GM18909 (cell line): Measurements from ENCODE around the gene EPC1.
A peak's percentile ranks its signal among the peaks of the same experiment; 100 is the strongest.
"Not testable (repeated sequence)": the region's sequence is repeated elsewhere in the genome, so short reads cannot be mapped to it uniquely, and the experiment has no call there.

Experiments used
- ATAC-seq: cut with Tn5 transposase; IDR thresholded peaks from one replicate; pipeline ENCODE4 v1.9.1; 2021; ENCODE audit warnings: mild to moderate bottlenecking; ENCODE audit not compliant: unreplicated experiment, poor library complexity

The EPC1 gene

DNA sequence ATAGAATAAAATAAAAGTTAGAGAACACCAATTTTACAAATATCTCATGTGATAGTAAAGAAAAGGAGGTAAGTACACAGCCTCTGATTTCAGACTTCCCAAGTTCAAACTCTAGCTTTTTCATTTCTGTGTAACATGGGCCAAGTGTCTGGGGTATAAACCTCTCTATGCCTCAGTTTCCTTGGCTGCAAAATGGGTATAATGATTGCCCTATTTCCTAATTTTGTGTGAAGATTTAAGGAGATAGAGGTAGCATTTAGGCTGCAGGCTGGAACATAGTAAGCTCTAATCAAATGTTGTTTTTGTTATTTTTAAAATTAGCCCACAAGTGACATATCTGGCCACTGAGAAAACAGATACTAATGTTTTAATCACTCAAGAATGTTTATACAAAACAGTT lies 26.1 kb upstream of the EPC1 start:
- ATAC-seq: no peak

DNA sequence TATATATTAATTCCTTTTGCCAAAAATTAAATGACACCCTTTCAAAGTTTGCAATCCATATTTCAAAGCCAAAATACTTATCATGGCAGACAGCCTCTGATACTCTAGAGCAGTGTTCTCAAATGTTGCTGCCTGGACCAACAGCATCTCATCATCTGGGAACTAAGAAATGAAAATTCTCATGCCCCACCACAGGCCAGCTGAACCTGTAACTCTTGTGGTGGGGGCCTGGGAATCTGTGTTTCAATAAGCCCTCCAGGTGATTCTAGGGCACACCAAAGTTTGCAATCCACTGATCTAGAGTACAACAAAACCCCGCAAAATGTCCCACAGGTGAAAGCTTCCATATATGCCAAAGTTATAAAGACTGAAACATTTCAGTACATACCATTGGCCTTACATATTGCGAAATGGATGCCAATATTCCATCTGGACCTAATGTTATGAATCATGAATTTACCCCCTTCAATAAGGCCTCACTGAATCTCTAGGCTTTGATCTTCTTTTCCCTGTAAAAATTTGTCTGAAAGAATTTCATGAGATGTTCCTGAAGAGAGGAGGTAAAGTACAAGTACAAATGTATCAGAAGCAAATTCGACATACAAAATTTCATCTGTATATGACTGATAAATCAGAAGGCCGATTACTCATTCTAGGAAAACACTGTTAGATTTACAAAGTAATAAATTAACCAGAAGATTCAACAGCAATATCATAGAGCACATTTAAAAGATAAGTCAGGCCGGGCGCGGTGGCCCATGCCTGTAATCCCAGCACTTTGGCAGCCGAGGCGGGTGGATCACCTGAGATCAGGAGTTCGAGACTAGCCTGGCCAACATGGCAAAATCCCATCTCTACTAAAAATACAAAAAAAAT lies 25.3 kb upstream of the EPC1 start:
- peak; percentile 33 for ATAC-seq

DNA sequence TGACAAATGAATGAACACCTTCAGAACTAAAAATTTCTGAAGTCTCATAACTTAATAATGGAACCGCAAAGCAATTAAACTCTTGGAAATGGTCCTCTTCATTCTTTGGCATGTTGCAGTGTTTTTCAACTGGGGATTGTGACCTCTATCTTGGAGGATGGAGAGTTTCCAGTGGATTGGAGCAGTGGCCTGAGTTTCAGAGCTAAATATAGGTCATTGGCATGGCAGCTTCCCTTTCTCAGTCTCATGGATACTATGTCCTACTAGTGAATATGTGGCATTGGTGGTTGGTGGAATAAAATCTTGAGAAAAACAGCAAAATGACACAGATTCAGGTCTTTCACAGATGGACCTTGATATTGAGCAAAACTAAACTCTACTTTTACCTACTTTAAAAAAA lies 24.1 kb upstream of the EPC1 start:
- no peak for ATAC-seq

DNA sequence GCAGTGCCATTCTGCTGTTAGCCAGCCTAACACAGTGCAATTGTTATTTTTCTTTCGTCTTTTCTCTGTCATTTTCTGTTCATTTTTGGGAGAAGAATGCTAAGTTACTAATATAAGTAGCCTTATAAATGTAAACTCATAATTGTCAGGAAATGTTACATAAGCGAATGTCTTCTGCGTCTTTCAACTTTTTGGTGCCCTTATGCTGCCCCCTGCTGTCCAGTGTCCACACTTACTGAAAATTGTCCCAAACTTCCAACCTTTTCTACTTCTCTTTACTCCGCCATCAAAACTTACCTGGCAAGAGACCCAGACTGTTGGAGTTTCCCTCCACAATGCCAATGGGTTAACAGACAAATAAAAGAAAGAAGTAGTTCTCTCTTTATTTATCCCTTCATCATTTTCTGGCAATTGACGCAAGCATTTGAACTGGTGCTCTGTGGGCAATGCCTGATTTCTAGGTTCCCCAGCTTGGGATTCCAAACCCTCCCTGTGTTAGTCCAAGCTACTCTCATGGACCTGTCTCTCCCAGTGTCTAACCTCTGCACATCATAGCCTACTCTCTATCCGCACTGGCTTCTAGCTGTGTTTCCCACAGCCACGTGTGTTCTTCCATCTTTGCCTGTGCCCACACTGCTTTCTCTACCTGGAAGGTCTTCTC lies 21.0 kb upstream of the EPC1 start:
- ATAC-seq: peak; percentile 54

DNA sequence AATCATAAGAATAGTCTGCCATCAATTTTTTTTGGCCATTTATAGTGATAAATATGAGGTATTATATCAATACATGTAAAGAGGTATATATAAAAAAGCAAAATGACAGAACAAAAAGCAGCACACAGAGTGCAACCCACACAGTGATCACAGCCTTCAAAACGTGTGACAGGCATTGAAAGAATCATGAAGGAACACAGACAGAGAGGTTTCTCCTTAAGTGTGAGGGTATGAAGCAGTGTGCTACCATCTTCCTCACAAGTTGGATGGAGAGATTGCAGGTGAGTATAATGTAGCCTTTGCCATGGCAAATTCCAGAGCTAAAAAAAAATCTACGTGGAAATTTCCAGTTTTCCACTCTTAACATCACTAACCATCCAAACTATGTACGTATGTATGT lies 19.6 kb upstream of the EPC1 start:
- ATAC-seq: no peak

DNA sequence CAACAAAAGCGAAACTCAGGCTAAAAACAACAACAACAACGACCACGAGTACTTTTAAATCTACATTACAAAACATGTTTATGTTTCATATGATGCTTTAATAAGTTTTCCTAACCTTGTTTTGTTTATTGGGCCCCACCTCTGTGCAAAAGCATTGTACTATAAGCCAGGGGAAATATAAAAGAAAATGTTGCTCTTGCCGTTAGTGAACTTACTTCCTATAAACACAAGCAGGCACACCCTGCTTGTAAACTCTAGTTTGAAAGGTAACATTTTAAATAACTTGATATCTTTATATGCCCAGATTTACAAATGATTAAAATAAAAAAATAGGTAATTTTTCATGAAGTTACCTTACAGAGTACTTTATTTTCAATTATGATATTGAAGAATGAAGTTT lies 19.2 kb upstream of the EPC1 start:
- ATAC-seq: no peak

DNA sequence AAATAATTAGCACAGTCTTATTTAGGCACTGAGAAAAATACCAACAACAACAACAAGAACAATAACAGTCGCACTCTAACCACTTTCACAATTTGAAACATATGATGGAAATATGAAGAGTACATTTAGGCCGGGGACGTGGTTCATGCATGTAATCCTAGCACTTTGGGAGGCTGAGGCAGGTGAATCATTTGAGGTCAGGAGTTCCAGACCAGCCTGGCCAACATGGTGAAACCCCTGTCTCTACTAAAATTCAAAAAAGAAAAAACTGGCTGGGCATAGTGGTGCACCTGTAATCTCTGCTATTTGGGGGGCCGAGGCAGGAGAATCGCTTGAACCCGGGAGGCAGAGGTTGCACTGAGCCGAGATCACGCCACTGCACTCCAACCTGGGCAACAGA lies 18.4 kb upstream of the EPC1 start:
- ATAC-seq: not testable (repeated sequence)

DNA sequence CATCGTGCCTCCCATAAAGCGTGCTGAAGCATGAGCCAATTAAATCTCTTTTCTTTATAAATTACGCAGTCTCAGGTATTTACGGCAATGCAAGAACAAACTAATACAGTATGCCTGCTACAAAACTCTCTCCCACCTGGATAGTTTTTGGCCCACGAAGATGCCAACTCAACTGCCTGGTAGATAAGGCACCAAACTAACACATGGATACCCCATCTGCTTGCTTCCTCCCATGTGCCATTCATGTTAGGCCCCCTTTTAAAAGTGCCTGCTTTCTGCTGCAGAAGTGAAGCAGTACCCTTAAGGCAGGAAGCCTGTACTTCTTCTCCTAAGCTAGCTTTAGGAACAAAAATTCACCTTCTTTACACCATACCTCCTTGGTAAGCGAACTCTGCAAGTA lies 15.6 kb upstream of the EPC1 start:
- no peak for ATAC-seq

DNA sequence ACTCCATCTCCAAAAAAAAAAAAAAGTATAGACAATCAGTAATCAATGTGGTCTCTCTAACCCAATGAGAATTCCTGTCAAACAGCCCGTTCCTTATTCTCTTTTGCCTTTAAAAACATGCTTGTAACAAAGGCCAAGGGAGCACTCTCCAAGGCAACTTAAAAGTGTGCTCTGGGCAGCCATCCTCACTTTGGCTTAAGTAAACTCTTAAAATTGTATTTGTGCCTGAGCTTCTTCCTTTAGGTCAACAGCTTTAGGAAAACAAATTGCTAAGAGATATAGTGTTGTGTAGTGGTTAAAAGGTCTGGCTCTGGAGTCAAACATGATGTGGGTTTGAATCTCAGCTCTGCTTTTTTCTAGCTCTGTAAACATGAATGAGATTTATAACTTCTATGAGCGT lies 13.9 kb upstream of the EPC1 start:
- no peak for ATAC-seq

DNA sequence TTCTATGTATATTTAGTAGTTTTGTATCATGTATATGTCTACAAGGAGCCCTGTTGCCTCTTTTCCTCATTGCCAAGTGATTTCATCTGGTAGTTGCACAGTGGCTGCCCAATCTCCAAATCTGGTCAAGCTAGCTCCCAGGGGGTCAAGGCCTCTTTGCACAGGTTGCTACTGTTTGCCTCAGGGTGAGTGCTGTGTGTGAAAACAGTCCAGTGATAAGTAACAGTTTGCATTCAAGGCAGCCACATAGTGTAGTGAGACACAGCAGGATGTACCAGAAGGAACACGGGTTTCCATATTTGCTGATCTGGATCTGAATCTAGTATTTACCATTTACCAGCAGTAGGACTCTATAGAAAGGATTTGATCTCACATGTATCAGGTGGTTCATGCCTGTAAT lies 13.3 kb upstream of the EPC1 start:
- no peak for ATAC-seq

DNA sequence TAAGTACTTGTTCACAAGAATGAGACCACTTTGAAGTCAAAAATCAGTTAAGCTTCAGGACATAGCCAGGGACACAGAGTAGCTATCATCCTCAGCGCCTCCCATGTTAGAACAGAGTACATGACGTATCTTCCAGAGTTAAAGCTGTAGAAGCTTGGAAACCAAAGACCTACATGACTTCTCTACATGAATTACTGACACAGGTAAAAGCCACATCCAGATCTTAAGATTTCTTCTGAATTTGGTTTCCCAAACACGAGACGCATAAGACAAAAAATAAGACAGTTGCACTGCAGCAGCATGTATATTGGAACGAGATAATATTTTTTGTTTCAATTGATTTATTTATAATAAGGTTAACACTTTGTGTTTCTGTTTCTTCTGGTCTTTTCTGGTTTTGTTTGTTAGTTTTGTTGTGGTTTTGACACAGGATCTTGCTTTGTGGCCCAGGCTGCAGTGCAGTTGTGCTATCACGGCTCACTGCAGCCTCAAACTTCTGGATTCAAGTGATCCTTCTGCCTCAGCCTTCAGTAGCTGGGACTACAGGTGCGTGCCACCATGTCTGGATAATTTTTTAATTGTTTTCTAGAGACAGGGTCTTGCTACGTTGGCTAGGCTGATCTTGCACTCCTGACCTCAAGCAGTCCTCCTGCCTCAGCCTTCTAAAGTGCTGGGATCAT lies 10.2 kb upstream of the EPC1 start:
- no peak for ATAC-seq

DNA sequence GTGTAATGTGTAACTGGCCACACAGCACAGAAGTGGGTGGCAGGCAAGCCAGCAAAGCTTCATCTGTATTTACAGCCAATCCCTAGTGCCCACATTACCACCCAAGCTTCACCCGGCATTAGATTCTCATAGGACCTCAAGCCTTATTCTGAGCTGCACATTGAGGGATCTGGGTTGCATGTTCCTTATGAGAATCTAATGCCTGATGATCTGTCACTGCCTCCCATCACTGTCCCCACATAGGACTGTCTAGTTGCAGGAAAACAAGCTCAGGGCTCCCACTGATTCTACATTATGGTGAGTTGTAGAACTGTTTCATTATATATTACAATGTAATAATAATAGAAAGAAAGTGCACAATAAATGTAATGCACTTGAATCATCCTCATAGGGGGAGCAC lies 7.7 kb upstream of the EPC1 start:
- not testable (repeated sequence) for ATAC-seq

DNA sequence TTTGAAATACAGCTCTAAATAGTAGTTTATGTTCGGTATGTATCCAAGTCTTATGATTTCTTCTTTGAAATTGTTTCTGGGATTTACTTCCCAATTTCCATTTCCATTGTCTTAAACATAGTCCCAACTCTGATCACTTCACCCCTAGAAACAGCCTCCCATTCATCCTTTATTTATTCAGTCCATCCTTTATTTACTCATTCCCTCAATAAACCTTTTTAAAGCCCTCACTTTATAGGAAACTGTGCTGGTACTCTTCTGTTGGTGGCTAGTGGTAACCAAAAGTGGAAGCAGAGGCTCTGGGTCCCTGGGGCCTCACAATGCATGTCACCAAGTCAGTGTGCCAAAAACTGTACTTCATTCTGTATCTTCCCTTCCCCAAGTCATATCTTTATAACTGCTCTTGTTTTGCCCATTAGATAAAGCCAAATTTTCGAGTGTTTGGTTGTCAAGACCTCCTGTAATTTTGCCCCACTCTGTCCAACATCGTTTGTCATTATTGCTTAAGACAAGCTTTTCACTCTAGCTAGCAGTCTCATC lies 3.9 kb upstream of the EPC1 start:
- ATAC-seq: no peak

DNA sequence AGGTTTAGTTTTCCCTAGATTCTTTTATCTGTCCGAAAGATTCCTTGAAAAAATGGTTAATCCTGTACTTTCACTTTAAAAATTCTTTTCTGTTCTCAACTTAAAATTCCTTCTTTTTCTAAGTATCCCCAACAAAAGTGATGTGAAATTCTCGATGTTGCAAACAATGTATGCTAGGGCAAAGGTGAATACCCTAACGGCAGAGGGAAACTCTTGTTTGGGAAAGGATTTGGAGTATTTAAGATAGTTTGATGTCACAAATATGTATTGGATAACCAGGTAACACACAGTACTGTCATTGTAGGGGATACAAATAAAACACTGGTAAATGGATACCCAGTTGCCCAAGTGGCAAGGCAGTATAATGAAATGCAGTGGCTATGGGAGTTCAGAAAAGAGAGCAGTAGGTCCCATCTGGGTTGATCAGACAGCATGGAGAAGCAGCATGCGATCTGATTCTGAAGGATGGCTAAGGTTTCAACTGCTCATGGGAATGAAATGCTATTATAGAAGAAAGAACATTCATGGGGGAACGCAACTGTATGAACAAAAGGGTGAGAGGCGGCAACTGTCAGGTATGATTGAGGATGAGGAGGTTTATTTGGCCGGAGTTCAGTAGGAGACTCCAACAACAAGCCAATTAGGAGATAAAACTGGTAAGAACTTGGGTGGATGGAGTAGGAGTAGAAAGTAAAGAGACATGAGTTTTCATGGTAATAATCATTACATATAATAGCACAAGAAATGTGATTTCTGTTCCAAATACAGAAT lies 3.2 kb upstream of the EPC1 start:
- no peak for ATAC-seq

DNA sequence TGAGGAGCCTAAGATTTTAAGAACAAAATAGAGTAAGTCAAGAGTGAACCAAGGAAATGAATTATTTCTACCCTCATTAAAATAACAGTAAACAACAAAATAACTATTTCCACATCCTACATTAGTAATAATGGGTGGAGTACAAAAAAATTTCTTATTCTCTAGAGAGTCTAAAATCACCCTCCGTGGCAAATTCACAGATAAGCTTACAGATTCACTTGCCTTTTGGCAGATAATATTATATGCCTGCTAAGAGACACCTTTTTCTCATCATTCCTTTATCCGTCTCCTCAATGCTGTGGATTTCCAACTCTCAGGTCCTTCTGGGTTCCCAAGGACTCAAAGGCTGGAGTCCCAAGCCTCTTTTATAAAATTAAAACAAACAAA lies 2.2 kb upstream of the EPC1 start:
- no peak for ATAC-seq

DNA sequence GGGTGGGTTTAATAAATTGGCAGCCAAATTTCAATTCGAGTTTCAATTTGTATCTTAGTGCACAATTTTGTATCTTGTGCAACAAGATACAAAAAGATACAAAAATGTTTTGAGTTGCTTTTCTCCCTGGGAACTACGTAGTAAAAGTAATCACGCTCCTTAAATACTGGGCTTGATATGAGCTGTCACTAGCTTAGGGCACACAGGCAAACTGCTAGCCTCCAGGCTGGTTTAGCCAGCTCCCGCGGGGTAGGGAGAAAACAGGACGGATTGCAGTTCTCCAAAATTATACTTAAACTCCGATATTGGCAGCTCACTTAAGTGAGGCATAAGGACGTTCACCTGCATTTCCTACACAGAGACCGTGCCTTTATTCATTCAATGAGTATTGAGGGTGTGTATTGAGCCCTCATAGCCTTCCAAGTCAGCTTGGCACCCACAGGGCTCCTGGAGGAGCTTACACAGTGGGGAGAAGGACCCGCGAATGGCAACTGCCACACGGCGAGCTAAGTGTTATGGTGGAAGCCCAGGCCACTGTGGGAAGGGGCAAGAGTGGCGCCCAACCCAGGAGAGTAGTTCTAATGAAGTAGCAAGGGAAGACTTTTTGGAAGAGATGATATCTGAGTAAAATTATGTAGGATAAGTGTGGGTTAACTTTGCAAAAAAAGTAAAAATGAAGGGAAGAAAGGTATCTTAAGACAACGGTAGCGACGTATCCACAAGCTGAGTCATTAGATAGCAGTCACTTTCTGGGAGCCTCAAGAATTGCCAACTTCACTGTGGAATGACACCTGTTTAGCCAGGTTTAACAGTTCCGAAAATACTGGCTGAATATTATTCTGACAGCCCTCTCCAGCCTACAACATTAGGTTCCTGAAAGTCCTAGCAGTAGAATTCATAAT lies 1.6 kb upstream of the EPC1 start:
- ATAC-seq: no peak

DNA sequence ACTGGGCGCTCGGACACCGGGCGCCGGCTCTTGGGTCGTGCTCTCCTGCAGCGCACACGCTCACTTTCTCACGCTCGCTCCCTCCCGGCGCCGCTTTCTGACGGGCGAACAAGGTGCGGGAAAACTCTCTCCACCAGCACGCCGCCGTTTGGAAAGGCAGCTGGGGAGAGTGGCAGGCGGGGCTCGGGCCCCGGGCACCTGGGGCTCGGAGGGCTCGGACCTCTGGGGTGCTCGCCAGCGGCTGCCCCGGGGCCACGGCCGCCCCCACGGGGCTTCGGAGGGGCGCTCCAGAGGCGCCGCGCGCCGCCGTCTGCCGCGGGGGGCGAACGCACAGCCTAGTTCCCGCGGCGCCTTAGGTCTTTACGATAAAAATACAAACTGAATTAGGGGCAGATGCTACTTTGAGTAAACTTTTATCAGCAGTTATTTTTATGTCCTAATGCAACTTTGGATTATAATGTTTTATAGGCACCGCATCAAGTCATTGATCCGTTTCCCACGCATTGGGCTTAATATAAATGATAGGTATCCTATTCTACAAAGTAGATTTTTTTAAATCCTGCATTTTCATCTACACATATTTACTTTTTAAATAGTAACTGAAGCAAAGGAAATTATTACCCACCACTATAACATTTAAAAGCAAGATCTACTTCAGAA lies 535 bp upstream of the EPC1 start:
- ATAC-seq: peak; percentile 14

DNA sequence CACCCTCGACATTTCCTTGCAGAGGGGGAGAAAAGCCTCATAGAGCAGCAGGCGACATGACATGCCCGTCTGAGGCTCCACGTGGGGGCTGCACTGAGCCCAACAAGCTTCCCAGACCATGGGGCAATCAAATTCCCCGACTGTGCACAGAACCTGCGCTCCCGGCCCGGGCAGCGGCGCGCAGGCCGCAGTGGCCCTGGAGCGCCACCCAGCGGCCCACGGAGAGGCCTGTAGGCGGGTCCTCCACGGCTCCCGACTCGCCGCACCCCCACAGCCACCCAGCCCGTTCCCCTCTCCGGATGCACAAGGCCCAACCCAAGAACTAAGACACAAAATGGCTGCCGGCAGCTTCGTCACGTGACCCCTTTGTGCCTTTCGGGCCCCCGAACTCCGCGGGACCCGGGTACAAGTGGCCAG lies 816 bp downstream of the EPC1 start:
- peak; percentile 85 for ATAC-seq

DNA sequence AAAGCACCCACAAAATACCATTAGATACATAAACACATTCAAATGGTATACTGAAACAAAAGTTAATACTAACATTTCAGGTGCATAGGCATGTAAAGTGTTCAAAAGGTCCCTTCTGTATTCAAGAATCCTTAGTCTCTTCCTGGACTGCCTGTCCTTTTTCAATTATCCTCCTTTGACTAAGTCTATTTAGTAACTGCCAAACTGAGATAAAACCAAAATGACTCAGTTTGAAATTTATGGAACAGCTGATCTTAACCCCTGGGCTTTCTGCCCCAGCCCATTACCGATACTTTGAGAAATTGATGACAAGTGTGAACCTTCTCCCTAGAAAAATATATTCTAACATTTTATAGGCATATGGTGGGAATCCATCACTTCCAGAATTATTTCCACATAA lies 5.4 kb downstream of the EPC1 start:
- no peak for ATAC-seq
